ENCODE measurements around the gene ADAMTSL3.

- TF ChIP-seq SIN3A (IDR thresholded peaks at IDR 0.05; ENCODE audit: borderline replicate concordance, insufficient read depth, low read length) (no peak), REST (IDR thresholded peaks at IDR 0.05; ENCODE audit: insufficient read depth in 1 of 2, low read depth in 2 of 2, low read length in 2 of 2) (no peak), POLR2AphosphoS5 (IDR thresholded peaks at IDR 0.05; ENCODE audit: low read depth, low read length) (no peak), TAF1 (IDR thresholded peaks at IDR 0.05; ENCODE audit: borderline replicate concordance, insufficient read depth, low read length) (no peak), FOXP2 (optimal IDR thresholded peaks at IDR 0.05; ENCODE audit: borderline replicate concordance, extremely low read depth, extremely low read length, insufficient read depth) (no peak)
Observed at GRCh38 chr15:83848315-83849050, 194.6 kb downstream of the ADAMTSL3 start.

Measured in PFSK-1 (cell line).